Activated gamma-delta T cell treated with Interleukin-2 at 50 U/mL for 16 hours (primary cell): ENCODE measurements around the gene SLC46A1.

Experiments
- DNase-seq: peaks from one replicate; pipeline ENCODE4 v3.0.0-alpha.2; 2020

SLC46A1 gene

GRCh38 chr17:28348979-28349378 is 57.0 kb downstream of the SLC46A1 start:
- no peak for DNase-seq

DNA sequence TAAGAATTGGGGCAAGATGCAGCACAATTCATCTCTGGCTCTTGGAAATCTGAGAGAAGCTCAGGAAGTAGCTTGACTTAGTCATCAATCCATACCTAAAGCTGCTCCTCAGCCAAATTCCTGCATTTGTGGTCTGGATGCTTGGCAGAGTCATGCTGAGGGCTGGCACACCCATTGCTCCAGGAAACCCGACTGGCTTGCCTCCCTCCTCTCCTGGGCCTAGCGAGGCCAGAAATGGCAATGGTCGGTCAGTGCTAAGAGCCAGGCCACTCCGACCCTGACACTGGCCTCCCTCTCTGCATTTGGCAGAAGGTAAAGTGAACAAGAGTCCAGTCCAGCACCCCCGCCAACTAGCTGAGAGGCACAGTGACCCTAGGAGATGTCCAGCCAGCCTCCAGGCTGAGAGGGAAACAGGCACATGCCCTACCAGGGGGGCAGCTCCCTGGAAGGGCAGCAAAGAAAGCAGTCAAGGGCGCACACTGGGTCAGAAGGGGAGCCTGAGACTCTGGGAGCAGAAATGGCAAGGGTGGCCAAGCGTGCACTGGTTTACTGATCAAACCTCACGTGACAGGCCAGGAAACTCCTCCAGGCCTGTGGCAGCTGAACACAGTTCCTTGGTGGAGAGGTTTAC is 58.6 kb downstream of the SLC46A1 start:
- no peak for DNase-seq

DNA sequence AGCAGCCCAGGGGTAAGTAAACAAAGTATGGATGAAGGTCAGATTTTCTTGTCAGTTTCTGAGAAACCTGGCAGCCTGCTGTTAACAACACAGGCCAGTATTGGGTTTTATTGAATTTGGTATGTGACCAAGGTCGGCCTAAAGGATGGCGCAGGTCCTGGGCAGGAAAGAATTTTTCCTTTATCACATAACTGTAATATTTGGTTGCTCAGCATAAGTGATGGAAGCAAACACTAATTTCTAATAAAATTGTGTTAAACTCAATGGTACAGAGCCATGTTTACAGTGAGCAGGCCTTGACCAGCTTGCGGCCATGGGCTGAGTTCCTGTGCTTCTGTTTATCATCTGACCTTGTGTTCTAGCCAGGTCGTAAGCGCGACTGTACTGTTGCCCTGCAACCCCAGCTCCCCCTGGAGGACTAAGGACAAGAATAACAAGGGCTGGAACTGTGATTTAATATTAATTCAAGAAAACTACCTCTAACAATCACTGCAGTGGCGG is 59.2 kb downstream of the SLC46A1 start:
- DNase-seq = no peak

DNA sequence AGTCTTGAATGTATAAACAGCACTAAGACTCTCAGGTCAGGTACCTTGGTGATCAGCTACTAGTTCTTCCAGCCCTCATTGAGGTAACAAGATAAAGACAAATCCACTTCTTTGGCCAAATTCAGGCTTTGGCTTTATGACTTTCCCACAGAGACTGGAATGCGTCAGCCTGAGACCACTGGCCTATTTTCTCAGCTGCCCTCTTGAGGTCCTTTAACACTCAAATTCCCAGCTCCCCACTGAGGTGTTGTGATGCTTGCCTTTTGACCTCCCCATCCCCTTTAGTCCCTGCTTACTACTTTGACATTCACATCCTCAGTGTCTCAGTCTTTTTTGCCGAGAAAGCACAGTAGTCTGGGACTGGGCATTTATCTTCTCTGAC is 59.8 kb downstream of the SLC46A1 start:
- no peak for DNase-seq

DNA sequence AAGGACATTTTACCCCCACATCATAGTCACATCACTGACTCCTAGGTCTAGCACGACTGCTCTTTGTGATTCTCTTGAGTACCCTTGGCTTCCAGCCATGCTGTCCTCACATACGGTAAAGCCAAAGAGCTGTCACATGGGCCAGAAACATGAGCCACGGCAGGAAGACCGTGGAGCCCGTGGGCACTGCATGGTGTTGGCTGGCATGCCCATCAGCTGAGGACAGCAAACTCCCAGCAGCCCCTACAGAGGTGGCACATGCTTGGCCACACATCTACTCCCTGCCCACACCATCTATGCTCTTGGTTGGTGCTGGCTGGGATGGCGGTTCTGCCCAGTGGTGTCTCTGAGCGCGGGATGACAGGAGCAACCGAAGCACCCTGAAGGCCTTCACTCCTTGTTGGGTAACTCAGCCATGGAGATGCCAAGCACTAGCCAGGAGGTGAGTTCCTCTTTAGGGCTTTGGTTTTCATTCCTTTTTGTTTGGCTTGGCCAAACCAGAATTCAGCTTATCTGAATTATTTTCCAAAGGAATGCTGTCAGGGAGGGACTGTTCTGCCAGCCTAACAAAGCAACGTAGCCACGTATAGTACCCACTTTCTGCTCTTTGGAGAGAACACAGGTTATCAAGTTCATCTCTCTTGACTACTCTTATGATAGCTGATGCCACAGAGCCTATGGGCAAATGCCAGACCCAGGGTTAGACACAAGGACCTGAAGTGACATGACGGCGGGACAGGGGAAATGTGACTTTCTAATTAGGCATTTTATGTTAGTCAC is 60.4 kb downstream of the SLC46A1 start:
- no peak for DNase-seq
